Ectodermal cell (in vitro differentiated cells): ENCODE measurements around the gene PRM1.

Experiments
- H3K27ac ChIP-seq: 2 replicates; pipeline ENCODE4 v1.7.0; 2013; ENCODE audit warnings: mild to moderate bottlenecking, low read depth, low read length; ENCODE audit not compliant: insufficient read depth, poor library complexity, severe bottlenecking
- H3K27me3 ChIP-seq: 2 replicates; pipeline ENCODE4 v1.7.0; 2013; ENCODE audit warnings: mild to moderate bottlenecking, low read length; ENCODE audit not compliant: insufficient read depth, control insufficient read depth, poor library complexity, severe bottlenecking
- H3K36me3 ChIP-seq: one replicate; pipeline ENCODE4 v1.7.0; 2013; ENCODE audit warnings: low read length; ENCODE audit not compliant: control insufficient read depth, insufficient read depth
- H3K4me1 ChIP-seq: one replicate; pipeline ENCODE4 v1.7.0; 2013; ENCODE audit warnings: low read length; ENCODE audit not compliant: control insufficient read depth, insufficient read depth
- H3K4me3 ChIP-seq: 2 replicates; pipeline ENCODE4 v1.7.0; 2013; ENCODE audit warnings: low read depth, low read length, control low read depth; ENCODE audit not compliant: insufficient read depth
- H3K9me3 ChIP-seq: 2 replicates; pipeline ENCODE4 v1.7.0; 2013; ENCODE audit warnings: mild to moderate bottlenecking, low read length, moderate library complexity; ENCODE audit not compliant: control insufficient read depth
- WGBS, 2 experiments: methylation state at CpG; one replicate each; pipeline ENCODE4 v1.1.7; 2013; ENCODE audit warnings: missing lambda C conversion rate in 2 of 2; 5-methylcytosine and 5-hydroxymethylcytosine counted together

The PRM1 gene

DNA sequence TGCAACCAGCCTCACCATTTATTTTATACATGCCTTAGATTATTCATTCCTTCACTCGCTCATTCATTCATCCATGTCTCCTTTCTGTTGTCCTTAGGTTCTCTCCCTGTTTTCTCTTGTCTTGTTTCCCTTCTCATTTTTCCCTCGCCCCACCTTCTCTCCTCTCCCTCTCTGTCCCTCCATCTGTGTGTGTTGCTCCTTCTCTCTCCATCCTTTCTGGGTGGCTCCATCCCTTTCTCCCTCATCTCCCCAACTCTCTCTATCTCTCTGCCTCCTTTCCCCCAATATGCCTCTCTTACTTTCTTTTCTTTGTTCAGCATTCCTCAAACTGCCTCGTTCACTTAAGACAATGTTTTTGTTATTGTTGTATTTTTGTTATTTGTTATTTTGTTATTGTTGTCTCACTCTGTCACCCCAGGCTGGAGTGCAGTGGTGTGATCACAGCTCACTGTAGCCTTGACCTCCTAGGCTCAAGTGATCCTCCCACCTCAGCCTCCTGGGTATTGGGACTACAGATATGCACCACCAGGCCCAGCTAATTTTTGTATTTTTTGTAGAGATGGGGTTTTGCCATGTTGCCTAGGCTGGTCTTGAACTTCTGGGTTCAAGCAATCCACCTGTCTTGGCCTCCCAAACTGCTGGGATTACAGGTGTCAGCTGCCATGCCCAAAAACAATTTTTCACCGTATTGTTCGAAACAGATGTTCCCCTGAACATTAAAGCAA, 39.5 kb downstream of the PRM1 start:
- no peak overlapping the region for H3K27ac ChIP-seq
- H3K4me1 ChIP-seq: peaks cover 6% of the 10 kb centered on the region
- H3K9me3 ChIP-seq: no peaks in the 10 kb centered on the region
- no peaks in the 10 kb centered on the region for H3K27me3 ChIP-seq
- no peaks in the 10 kb centered on the region for H3K36me3 ChIP-seq
- WGBS, 2 experiments: 88 to 92% methylated on average over 4 of the region's 5 CpGs
- H3K4me3 ChIP-seq: no peak overlapping the region

DNA sequence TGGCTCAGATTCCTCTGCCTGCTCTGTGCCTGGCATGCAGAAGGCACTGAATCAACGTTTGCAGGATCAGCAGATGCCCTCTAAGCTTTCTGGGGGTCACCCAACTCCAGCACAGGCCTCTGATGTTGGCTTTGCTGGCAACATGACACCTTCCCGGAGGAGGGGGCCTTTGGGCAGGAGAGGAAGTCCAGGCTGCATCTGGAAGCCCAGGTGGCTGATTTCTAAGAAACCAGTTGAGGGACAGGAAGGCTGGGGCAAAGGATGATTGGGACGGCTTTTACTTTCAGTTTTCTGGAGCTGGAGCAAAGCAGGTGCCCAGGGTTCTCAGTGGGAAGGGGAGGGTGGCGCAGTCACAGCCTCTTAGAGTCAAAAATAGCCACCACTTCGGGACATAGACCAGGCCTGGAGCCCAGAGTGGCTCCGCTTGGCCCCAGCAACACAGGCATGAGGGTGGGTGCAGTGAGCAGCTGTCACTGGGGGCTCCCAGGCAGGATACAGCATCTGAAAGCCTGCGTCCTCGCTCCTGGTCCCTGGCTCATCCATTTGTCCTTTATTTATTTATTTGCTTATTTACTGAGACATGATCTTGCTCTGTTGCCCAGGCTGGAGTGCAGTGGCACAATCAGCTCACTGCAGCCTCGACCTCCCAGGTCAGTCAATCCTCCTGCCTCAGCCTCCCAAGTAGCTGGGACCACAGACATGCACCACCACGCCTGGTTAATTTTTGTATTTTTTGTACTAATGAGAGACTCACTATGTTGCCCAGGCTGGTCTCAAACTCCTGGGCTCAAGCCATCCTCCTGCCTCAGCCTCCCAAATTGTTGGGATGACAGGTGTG, 40.3 kb downstream of the PRM1 start:
- 86 to 90% methylated on average over 10 of the region's 10 CpGs for WGBS, 2 experiments
- H3K4me1 ChIP-seq: peaks cover 6% of the 10 kb centered on the region
- no peak overlapping the region for H3K4me3 ChIP-seq

DNA sequence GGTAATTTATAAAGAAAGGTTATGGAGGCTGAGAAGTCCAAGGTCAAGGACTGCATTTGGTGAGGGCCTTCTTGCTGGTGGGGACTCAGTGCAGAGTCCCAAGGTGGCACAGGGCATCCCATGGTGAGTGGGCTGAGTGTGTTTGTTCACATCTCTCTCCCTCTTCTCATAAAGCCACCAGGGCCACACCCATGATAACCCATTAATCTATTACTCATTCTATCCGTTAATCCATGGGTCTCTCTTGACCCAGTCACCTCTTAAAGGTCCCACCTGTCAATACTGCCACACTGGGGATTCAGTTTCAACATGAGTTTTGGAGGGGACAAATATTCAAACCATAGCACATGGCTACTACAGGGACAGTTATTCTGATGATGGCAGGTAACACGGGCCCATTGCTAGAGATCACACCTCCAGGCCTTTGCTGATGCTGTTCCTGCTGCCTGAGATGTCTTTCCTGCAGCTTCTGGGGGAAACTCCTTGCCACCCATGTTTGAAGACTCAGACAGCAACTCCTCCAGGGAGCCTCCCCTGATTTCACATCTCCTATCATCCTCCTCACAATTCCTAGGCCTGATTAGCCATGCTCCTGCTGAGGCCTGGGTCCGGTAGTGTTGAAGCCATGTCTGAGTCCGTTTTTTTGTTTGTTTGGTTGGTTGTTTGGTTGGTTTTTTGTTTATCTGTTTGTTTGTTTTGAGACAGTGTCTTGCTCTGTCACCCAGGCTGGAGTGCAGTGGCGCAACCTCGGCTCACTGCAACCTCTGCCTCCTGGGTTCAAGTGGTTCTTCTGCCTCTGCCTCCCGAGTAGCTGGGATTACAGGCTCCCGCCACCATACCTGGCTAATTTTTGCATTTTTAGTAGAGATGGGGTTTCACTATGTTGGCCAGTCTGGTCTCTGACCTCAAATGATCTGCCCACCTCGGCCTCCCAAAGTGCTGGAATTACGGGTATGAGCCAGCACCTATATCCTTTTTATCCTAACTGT, 41.2 kb downstream of the PRM1 start:
- Histone ChIP-seq H3K9me3 (no peaks in the 10 kb centered on the region), H3K4me3 (no peak overlapping the region), H3K36me3 (no peaks in the 10 kb centered on the region), H3K27me3 (no peaks in the 10 kb centered on the region), H3K4me1 (no peaks in the 10 kb centered on the region), H3K27ac (no peak overlapping the region)
- 92 to 95% methylated on average over 10 of the region's 10 CpGs for WGBS, 2 experiments

More for the DNA sequence above, 40.3 kb downstream of the PRM1 start:
- Histone ChIP-seq H3K9me3 (no peaks in the 10 kb centered on the region), H3K27ac (no peak overlapping the region), H3K27me3 (no peaks in the 10 kb centered on the region), H3K36me3 (no peaks in the 10 kb centered on the region)

DNA sequence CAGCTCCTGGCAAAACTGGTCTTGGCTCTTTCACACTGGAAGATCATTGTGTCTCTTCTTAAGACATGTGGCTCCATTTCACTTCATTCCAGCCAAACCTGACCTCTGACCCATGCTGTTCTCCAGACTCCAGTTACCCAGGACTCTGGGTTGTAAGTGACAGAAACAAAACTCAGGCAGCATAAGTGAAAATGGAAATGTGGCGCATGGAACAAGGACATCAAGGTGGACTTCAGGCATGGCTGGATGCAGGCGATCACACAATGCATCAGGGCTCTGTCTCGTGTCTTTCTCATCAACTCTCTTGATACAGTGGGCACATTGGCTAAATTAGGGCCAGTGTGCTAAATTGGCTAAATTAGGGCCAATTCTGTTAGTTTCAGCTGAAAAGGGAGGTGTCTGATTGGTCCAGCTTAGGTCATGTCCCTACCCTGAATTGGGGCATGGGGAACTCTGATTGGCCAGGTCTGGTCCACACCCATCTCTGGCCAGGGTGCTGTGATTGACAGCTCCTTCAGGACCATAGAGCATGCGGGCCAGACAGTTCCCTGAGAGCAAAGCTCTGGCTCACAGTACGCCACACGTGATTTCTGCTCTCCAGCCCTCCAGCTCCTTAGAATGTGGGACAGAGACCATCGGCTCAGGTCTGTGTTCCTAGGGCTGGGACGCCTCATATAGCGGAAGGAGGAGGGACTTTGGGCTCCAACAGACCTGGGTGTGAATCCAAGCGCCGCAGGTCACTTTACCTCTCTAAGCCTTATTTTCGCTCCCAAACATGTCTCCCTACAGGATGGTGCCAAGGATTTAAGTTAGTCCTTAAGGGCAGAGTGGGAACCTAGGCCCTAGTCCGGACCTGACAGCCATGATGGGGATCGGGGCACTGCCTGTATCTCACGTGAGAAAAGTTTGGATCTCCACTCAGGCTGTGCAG, 42.6 kb downstream of the PRM1 start:
- no peak overlapping the region for H3K4me3 ChIP-seq
- no peaks in the 10 kb centered on the region for H3K36me3 ChIP-seq
- H3K9me3 ChIP-seq: no peaks in the 10 kb centered on the region
- H3K27me3 ChIP-seq: no peaks in the 10 kb centered on the region
- H3K27ac ChIP-seq: no peak overlapping the region
- no peaks in the 10 kb centered on the region for H3K4me1 ChIP-seq
- 94 to 95% methylated on average over 15 of the region's 15 CpGs for WGBS, 2 experiments

DNA sequence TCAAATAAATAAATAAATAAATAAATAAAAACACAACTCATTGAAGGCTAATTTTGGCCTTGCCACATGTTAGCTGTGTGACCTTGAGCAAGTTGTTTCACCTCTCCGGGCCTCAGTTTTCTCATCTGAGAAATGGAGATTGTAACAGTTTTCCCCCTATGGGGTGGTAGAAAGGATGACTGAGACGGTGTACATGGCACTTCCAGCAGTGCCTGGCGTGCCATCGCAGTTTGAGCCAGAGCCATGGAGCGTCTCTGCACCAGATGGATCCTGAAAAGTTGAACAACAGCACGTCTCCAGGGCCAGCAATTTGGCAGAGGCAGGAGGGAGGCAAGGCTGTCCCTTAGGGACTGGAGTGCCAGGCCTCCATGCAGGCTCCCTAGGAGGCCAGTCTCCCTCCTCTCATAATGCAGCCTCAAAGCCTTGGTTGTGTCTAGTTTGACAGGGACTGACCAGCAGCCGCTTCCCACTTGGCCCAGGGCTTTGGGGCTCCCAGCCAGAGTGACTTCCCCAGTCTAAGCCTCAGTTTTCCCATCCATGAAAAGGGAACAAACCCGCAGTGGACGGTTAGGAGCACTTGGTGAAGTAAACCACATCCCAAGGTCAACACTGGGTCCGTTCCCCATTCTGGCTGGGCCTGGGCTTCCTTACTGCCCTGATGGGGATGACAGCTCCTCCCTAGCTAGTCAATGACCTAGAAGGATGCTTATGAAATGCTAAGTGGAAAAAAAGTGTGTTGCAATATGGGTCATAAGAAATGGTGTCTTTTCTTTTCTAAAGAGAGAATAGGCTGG, 44.5 kb downstream of the PRM1 start:
- Histone ChIP-seq H3K36me3 (no peaks in the 10 kb centered on the region), H3K9me3 (no peaks in the 10 kb centered on the region), H3K4me3 (no peak overlapping the region), H3K27me3 (no peaks in the 10 kb centered on the region), H3K27ac (no peak overlapping the region), H3K4me1 (no peaks in the 10 kb centered on the region)
- WGBS, 2 experiments: 93 to 94% methylated on average over 10 of the region's 10 CpGs

DNA sequence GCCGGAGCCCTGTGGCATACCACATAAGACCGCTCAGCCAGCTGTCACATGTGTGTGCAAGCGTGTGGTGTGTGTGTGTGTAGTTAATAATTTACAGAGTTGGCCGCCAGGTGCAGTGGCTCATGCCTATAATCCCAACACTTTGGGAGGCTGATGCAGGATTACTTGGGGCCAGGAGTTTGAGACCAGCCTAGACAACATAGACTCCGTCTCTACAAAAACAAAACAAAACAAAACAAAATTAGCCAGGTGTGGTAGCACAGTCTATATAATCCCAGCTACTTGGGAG, 45.5 kb downstream of the PRM1 start:
- WGBS, 2 experiments: 89 to 94% methylated on average over 5 of the region's 5 CpGs
- H3K36me3 ChIP-seq: no peaks in the 10 kb centered on the region
- H3K4me1 ChIP-seq: no peaks in the 10 kb centered on the region
- H3K27me3 ChIP-seq: no peaks in the 10 kb centered on the region
- H3K9me3 ChIP-seq: no peaks in the 10 kb centered on the region
- H3K27ac ChIP-seq: no peak overlapping the region
- no peak overlapping the region for H3K4me3 ChIP-seq

DNA sequence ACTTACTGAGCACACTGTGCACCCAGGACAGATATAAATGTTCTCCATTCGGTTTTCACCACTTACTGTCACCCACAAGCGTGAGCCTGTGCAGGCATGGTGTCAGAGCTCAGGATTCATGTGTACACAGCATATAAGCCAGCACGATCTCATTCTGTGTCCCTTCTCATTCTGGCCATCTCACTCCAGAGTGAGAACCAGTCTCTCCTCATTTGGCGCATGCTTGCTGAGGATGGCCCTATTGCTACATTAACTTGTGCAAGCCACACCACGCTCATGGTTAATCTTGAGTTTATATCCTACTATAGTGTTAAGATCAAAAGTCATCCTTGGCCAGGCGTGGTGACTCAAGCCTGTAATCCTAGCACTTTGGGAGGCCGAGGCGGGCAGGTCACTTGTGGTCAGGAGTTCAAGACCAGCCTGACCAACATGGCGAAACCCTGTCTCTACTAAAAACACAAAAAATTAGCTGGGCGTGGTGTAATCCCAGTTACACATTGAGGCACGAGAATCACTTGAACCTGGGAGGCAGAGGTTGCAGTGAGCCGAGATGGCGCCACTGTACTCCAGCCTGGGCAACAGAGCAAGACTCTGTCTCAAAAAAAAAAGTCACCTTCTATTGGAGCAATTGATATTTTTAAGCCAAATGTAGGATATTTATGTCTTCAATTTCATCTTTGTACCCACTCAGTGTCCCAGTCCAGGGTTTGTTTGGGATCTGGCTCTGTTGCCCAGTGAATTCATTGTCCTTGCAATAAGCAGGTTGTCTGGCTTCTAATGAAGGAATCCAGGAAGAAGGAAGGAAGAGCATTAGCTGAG, 46.0 kb downstream of the PRM1 start:
- Histone ChIP-seq H3K36me3 (no peaks in the 10 kb centered on the region), H3K4me3 (no peak overlapping the region), H3K27ac (no peak overlapping the region), H3K9me3 (no peaks in the 10 kb centered on the region), H3K4me1 (no peaks in the 10 kb centered on the region), H3K27me3 (no peaks in the 10 kb centered on the region)
- 92 to 94% methylated on average over 13 of the region's 13 CpGs for WGBS, 2 experiments

DNA sequence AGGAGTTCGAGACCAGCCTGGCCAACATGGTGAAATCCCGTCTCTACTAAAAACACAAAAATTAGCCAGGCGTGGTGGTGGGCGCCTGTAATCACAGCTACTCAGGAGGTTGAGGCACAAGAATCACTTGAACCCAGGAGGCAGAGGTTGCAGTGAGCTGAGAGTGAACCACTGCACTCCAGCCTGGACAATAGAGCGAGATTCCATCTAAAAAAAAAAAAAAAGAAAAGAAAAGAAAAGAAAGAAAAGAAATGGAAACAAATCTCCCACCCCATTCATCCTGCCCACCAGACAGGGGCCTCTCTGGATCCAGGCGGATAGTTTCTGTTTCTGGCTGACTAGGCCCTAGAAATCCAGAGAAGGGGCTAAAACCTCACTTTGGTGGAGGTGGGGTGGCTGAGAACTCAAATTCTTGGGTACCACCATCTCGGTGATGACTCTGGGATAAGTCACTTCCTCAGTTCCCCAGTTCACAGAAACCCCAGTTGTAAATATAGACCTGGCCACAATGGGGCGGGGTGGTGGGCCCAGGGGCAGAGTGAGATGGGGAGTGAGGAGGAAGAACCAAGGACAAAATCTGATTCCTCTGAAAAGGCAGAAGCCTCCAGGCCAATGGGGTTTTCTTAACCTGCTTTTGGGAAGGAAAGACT, 47.3 kb downstream of the PRM1 start:
- Histone ChIP-seq H3K36me3 (no peaks in the 10 kb centered on the region), H3K27me3 (no peaks in the 10 kb centered on the region), H3K9me3 (no peaks in the 10 kb centered on the region), H3K4me1 (no peaks in the 10 kb centered on the region), H3K27ac (no peak overlapping the region), H3K4me3 (no peak overlapping the region)
- 80 to 82% methylated on average over 8 of the region's 8 CpGs for WGBS, 2 experiments
